ENCODE data around the gene RAB1A. TPM values are rescaled to one million over a fixed set of nuclear protein-coding genes. Genes with fewer than 3 reads are reported as not detected.

RAB1A gene
- polyA plus RNA-seq, 1 donor (not counting 4 experiments of a cell fraction or from before 2014, with no cell fraction given), result 274 TPM

GRCh38 chr2:65169760-65170136 is 39.8 kb upstream of the RAB1A start:
- Histone ChIP-seq H3K79me2 (ENCODE audit: control insufficient read depth, insufficient read depth, low read length) (no peaks in the 10 kb centered on the region), H3K9ac (ENCODE audit: control insufficient read depth, extremely low read depth, insufficient read depth, low read length) (no peak overlapping the region), H3K4me1 (ENCODE audit: control insufficient read depth, extremely low read depth, insufficient read depth, low read length) (no peaks in the 10 kb centered on the region), H3K9me1 (ENCODE audit: control insufficient read depth, extremely low read depth, insufficient read depth, low read length) (no peaks in the 10 kb centered on the region), H3K27me3 (ENCODE audit: control insufficient read depth, extremely low read depth, insufficient read depth, low read length) (no peaks in the 10 kb centered on the region), H3K9me3 (ENCODE audit: control insufficient read depth, low read depth, low read length) (no peaks in the 10 kb centered on the region), H4K20me1 (ENCODE audit: control insufficient read depth, extremely low read depth, insufficient read depth, low read length) (no peaks in the 10 kb centered on the region), H3K36me3 (ENCODE audit: control insufficient read depth in 2 of 2, extremely low read depth in 1 of 2, insufficient read depth in 2 of 2, low read length in 2 of 2) (no peaks in the 10 kb centered on the region), H3K27ac (ENCODE audit: control insufficient read depth, insufficient read depth, low read length) (no peak overlapping the region), H3K4me2 (ENCODE audit: control insufficient read depth, extremely low read depth, insufficient read depth, low read depth, low read length) (no peak overlapping the region), H3K4me3 (ENCODE audit: control insufficient read depth in 2 of 3, extremely low read depth in 1 of 3, insufficient read depth in 2 of 3, low read depth in 1 of 3, low read length in 3 of 3) (no peak overlapping the region), H2AFZ (ENCODE audit: control insufficient read depth, low read length) (no peak overlapping the region)
- dilution Hi-C loops (cut with MboI; ENCODE audit: extremely low pct_ligation_motif_present, low sequenced_read_pairs), result no loop called here
- no peak for FAIRE-seq
- TF ChIP-seq EZH2 (IDR thresholded peaks at IDR 0.05; ENCODE audit: low read length), result no peak
- no peak for TF ChIP-seq CTCF (optimal IDR thresholded peaks at IDR 0.05 in 1 of 3, IDR thresholded peaks at IDR 0.05 in 1 of 3, conservative IDR thresholded peaks at IDR 0.05 in 1 of 3; ENCODE audit: extremely low read depth in 1 of 3, insufficient read depth in 2 of 3, low read length in 3 of 3)
- no peak for DNase-seq (ENCODE audit: low read depth, low spot score)

GRCh38 chr2:65165558-65165957 is 35.7 kb upstream of the RAB1A start:
- Histone ChIP-seq H3K36me3 (ENCODE audit: control insufficient read depth in 2 of 2, extremely low read depth in 1 of 2, insufficient read depth in 2 of 2, low read length in 2 of 2) (no peaks in the 10 kb centered on the region), H3K27ac (ENCODE audit: control insufficient read depth, insufficient read depth, low read length) (no peak overlapping the region), H2AFZ (ENCODE audit: control insufficient read depth, low read length) (no peak overlapping the region), H3K9me3 (ENCODE audit: control insufficient read depth, low read depth, low read length) (no peaks in the 10 kb centered on the region), H4K20me1 (ENCODE audit: control insufficient read depth, extremely low read depth, insufficient read depth, low read length) (no peaks in the 10 kb centered on the region), H3K9ac (ENCODE audit: control insufficient read depth, extremely low read depth, insufficient read depth, low read length) (no peak overlapping the region), H3K4me2 (ENCODE audit: control insufficient read depth, extremely low read depth, insufficient read depth, low read depth, low read length) (no peak overlapping the region), H3K9me1 (ENCODE audit: control insufficient read depth, extremely low read depth, insufficient read depth, low read length) (no peaks in the 10 kb centered on the region), H3K4me3 (ENCODE audit: control insufficient read depth in 2 of 3, extremely low read depth in 1 of 3, insufficient read depth in 2 of 3, low read depth in 1 of 3, low read length in 3 of 3) (no peak overlapping the region), H3K79me2 (ENCODE audit: control insufficient read depth, insufficient read depth, low read length) (no peaks in the 10 kb centered on the region), H3K27me3 (ENCODE audit: control insufficient read depth, extremely low read depth, insufficient read depth, low read length) (no peaks in the 10 kb centered on the region), H3K4me1 (ENCODE audit: control insufficient read depth, extremely low read depth, insufficient read depth, low read length) (no peaks in the 10 kb centered on the region)
- DNase-seq (ENCODE audit: low read depth, low spot score) (no peak), FAIRE-seq (no peak)
- TF ChIP-seq CTCF (optimal IDR thresholded peaks at IDR 0.05 in 1 of 3, IDR thresholded peaks at IDR 0.05 in 1 of 3, conservative IDR thresholded peaks at IDR 0.05 in 1 of 3; ENCODE audit: extremely low read depth in 1 of 3, insufficient read depth in 2 of 3, low read length in 3 of 3), result no peak
- dilution Hi-C loops (cut with MboI; ENCODE audit: extremely low pct_ligation_motif_present, low sequenced_read_pairs), result no loop called here
